Gastrocnemius medialis (tissue), 4 donors: ENCODE results near the gene SMYD2. TPM values are rescaled to one million over a fixed set of nuclear protein-coding genes. Genes with fewer than 3 reads are reported as not detected.

Experiments used
- ATAC-seq, 2 donors: fragments of 150-250 bp; one replicate each; pipeline ENCODE4 v1.9.1; 2016
- DNase-seq, 2 donors: peaks; one replicate each; pipeline ENCODE4 v3.0.0-alpha.2; 2019
- H3K27ac ChIP-seq, 4 donors: fragments of 200-600 bp; sonication (generic); 1 replicate in 1 of 4; 2 replicates in 3 of 4; pipeline ENCODE4 v1.5.1; 2016 to 2018; ENCODE audit warnings: mild to moderate bottlenecking in 2 of 4, moderate library complexity in 1 of 4
- H3K27me3 ChIP-seq, 3 donors: fragments of 200-600 bp; sonication (generic) in 2 of 3; 1 replicate in 1 of 3; 2 replicates in 2 of 3; pipeline versions ENCODE4 v1.5.1 to v1.6.0; 2016 to 2019; ENCODE audit warnings: mild to moderate bottlenecking in 1 of 3, moderate library complexity in 1 of 3
- H3K36me3 ChIP-seq, 2 donors: fragments of 200-600 bp; sonication (generic) in 1 of 2; one replicate each; pipeline ENCODE4 v1.5.1; 2017 to 2018
- H3K4me1 ChIP-seq, 2 donors: fragments of 200-600 bp; sonication (generic) in 1 of 2; one replicate each; pipeline ENCODE4 v1.5.1; 2016 to 2017; ENCODE audit warnings: mild to moderate bottlenecking in 2 of 2
- H3K4me3 ChIP-seq, 4 donors: fragments of 200-600 bp; sonication (generic) in 3 of 4; 1 replicate in 1 of 4; 2 replicates in 3 of 4; pipeline ENCODE4 v1.5.1; 2016 to 2019; ENCODE audit warnings: mild to moderate bottlenecking in 2 of 4
- H3K9me3 ChIP-seq, 3 donors: fragments of 200-600 bp; sonication (generic) in 2 of 3; 1 replicate in 1 of 3; 2 replicates in 2 of 3; pipeline ENCODE4 v1.5.1; 2016 to 2019
- POLR2A ChIP-seq, 2 donors: fragments of 450-650 bp; IDR thresholded peaks; one replicate each; pipeline ENCODE4 v1.6.1; 2017; ENCODE audit warnings: antibody characterized with exemption in 2 of 2, mild to moderate bottlenecking in 2 of 2, moderate library complexity in 2 of 2
- in situ Hi-C, 4 donors: fragments of 200-750 bp; cut with MboI; loops; one replicate each; pipeline versions ENCODE4 v1.15.0 to v1.8.0; 2017; ENCODE audit warnings: low sequenced_read_pairs in 4 of 4
- intact Hi-C: fragments of 100-400 bp; cut with DNase I; formaldehyde crosslinking; loops from one replicate; pipeline ENCODE4 v1.15.1; 2023; ENCODE audit warnings: low total_unique reads
- total RNA-seq, 4 donors: library from RNA; depleted of rRNA; stranded (reverse); fragments of >200 nt; gene quantifications; one replicate each; pipeline versions ENCODE4 v1.1.0 to v1.2.3, GENCODE V29; 2016
- TF ChIP-seq, protein P1 (sequence below), 5 experiments: fragments of 450-650 bp in 3 of 5; fragments of 200-600 bp in 2 of 5; sonication (generic) in 2 of 5; IDR thresholded peaks in 4 of 5; conservative IDR thresholded peaks in 1 of 5; 1 replicate in 4 of 5; 2 replicates in 1 of 5; pipeline ENCODE4 v1.5.1; 2016 to 2019; ENCODE audit warnings: antibody characterized with exemption in 5 of 5, mild to moderate bottlenecking in 3 of 5, moderate library complexity in 3 of 5

Gene SMYD2
- total RNA-seq, 4 donors from 2014 or later: 57.2 to 112 (median 80.4) TPM

DNA sequence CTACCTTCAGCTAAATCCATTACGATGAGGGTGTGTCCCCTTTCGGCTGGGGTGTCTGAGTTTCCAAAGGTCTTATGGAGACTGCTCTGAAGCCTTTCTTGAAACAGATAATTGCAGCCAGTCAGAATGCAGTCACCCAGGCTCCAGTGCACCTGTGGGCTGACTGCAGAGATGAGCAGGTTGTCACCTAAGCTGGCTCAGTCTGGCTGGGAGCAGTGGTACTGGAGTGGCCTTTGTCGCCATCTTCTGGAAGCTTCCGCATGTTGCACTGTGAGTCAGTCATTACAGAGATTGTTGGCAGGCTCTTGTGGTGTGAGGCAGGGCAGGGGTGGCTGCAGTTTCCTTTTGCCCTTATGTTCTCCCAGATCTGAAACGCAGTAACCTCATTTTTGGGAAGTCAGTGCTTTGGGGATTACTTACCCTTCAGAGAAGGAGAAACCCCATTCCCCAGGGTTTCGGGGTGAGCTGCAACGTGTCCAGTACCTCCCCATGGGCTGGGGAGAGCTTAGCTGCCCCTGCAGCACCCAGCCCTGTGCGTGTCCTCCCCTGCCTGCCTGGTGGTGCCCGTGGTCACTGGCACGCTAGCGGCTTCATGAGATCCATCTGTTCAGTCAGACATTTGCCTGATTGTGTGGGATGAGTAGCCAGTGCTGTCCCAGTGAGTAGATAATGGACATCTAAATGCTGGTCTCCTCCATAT lies 48.0 kb downstream of the SMYD2 start:
- Histone ChIP-seq H3K9me3 (no peaks in the 10 kb centered on the region), H3K4me1 (peaks cover 6 to 15% of the 10 kb centered on the region in 2 donors), H3K27ac (no peak overlapping the region), H3K27me3 (no peaks in the 10 kb centered on the region), H3K4me3 (no peak overlapping the region), H3K36me3 (peaks cover 0 to 12% of the 10 kb centered on the region in 2 donors)
- intact Hi-C loops (loop anchor here (1.0 kb wide), 2 partner anchors 68 to 115 kb away; no protein-coding TSS in a partner anchor), in situ Hi-C loops (loop anchor here (5.0 kb wide), 3 partner anchors 62 to 117 kb away; no protein-coding TSS in a partner anchor)
- DNase-seq (peak; percentile 73 to 82), ATAC-seq (peak; percentile 93 to 95)
- no peak for TF ChIP-seq POLR2A (IDR thresholded peaks at IDR 0.05)
- TF ChIP-seq, protein P1, sequence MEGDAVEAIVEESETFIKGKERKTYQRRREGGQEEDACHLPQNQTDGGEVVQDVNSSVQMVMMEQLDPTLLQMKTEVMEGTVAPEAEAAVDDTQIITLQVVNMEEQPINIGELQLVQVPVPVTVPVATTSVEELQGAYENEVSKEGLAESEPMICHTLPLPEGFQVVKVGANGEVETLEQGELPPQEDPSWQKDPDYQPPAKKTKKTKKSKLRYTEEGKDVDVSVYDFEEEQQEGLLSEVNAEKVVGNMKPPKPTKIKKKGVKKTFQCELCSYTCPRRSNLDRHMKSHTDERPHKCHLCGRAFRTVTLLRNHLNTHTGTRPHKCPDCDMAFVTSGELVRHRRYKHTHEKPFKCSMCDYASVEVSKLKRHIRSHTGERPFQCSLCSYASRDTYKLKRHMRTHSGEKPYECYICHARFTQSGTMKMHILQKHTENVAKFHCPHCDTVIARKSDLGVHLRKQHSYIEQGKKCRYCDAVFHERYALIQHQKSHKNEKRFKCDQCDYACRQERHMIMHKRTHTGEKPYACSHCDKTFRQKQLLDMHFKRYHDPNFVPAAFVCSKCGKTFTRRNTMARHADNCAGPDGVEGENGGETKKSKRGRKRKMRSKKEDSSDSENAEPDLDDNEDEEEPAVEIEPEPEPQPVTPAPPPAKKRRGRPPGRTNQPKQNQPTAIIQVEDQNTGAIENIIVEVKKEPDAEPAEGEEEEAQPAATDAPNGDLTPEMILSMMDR (IDR thresholded peaks at IDR 0.05 in 4 of 5, conservative IDR thresholded peaks at IDR 0.05 in 1 of 5): peak; percentile 92 to 98 (median 96)

DNA sequence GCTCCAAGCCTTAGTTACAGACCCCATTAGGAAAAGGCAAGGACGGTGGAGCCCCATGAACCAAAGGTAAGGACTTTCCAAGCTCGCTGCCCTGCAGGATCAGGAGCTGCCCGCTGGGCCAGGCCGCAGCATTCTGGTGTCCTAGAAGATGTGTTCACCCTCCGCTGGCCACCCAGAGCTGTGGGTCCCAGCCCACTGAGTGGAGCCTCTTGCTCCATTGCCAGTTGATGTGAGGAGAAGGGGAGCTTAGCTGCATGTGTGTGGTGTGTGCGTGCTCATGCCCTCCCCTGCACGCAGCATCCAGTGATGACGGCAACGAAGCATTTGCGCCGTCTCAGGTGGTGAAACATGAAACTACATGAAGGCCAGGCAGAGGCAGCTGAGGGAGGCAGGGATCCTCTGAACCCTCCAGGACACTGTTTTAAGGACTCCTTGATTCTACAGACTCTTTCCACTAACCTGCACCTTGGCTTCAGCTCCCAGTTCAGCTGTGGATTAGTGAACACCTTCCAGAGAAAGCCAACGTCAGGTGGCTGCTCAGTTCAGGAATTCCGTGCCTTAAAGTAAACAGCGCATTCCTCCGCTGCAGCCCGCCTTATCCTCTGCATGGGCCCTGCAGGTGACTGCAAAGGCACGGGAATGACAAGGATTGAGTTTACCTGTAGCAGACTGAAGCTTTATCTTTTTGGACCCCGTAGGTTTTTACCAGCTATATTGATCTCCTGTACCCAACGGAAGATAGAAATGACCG lies 48.7 kb downstream of the SMYD2 start:
- H3K9me3 ChIP-seq: no peaks in the 10 kb centered on the region
- ATAC-seq (no peak), DNase-seq (no peak)
- no peak for TF ChIP-seq POLR2A (IDR thresholded peaks at IDR 0.05)
- TF ChIP-seq, protein P1 (IDR thresholded peaks at IDR 0.05 in 4 of 5, conservative IDR thresholded peaks at IDR 0.05 in 1 of 5): no peak
- no peak overlapping the region for H3K4me3 ChIP-seq
- in situ Hi-C loops: loop anchor here (5.0 to 10.0 kb wide), 7 partner anchors 62 to 258 kb away; no protein-coding TSS in a partner anchor
- peaks cover 6 to 15% of the 10 kb centered on the region in 2 donors for H3K4me1 ChIP-seq
- no peak overlapping the region for H3K27ac ChIP-seq
- intact Hi-C loops: no loop called here
- no peaks in the 10 kb centered on the region for H3K27me3 ChIP-seq
- H3K36me3 ChIP-seq: peaks cover 0 to 12% of the 10 kb centered on the region in 2 donors

DNA sequence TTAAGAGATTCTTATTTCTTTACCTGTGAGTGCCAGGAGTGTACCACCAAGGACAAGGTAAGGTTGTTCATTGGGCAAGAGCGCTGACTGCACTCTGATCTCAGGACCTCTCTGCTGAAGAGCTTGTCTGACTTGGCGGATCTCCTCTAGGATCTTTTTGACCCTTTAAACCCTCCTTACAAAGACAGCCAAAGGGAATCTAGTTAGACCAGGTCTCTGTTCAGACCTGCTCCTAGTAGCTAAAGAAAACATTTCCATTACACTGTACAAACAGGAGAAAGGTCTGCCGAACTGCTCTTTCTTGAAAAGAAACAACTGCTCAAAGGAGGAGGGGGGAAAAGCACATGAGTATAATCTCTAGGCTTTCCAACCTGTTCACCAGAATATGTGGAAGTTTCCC lies 49.3 kb downstream of the SMYD2 start:
- Histone ChIP-seq H3K4me1 (peaks cover 6 to 15% of the 10 kb centered on the region in 2 donors), H3K4me3 (no peak overlapping the region), H3K27ac (peak overlapping the region in 1 of 4 donors; percentile 7), H3K27me3 (no peaks in the 10 kb centered on the region), H3K9me3 (no peaks in the 10 kb centered on the region), H3K36me3 (peaks cover 0 to 10% of the 10 kb centered on the region in 2 donors)
- in situ Hi-C loops: loop anchor here (5.0 to 10.0 kb wide), 4 partner anchors 68 to 257 kb away; no protein-coding TSS in a partner anchor
- intact Hi-C loops: no loop called here
- ATAC-seq (no peak), DNase-seq (no peak)
- TF ChIP-seq POLR2A (IDR thresholded peaks at IDR 0.05): no peak
- TF ChIP-seq, protein P1 (IDR thresholded peaks at IDR 0.05 in 4 of 5, conservative IDR thresholded peaks at IDR 0.05 in 1 of 5): no peak

DNA sequence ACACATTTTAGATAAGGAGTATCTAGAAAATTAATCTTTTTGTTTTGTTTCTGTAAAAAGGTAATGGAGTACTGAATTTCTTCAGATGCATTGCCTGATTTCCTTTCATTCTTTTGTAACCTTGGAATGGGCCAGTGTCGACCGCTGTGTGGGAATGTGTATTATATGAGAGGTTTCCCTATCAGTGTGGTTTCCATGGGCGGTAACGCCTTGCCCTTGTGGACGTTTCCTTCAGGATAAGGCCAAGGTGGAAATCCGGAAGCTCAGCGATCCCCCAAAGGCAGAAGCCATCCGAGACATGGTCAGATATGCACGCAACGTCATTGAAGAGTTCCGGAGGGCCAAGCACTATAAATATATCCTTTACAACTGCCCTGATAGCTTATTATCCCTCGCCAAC lies 49.8 kb downstream of the SMYD2 start:
- in situ Hi-C loops: loop anchor here (5.0 to 10.0 kb wide), 4 partner anchors 68 to 257 kb away; no protein-coding TSS in a partner anchor
- DNase-seq: no peak

More for the DNA sequence above, 49.8 kb downstream of the SMYD2 start:
- intact Hi-C loops: no loop called here
- Histone ChIP-seq H3K27ac (peak overlapping the region in 1 of 4 donors; percentile 7), H3K27me3 (no peaks in the 10 kb centered on the region), H3K9me3 (no peaks in the 10 kb centered on the region), H3K4me3 (no peak overlapping the region), H3K4me1 (peaks cover 6 to 15% of the 10 kb centered on the region in 2 donors), H3K36me3 (peaks cover 0 to 6% of the 10 kb centered on the region in 2 donors)
- ATAC-seq: no peak
- TF ChIP-seq, protein P1 (IDR thresholded peaks at IDR 0.05 in 4 of 5, conservative IDR thresholded peaks at IDR 0.05 in 1 of 5): no peak
- no peak for TF ChIP-seq POLR2A (IDR thresholded peaks at IDR 0.05)
